Right lobe of liver (tissue), 6 donors: Measurements from ENCODE around the gene ZNF408. TPM values are rescaled to one million over a fixed set of nuclear protein-coding genes. Genes with fewer than 3 reads are reported as not detected.

Source experiments
- ATAC-seq, 4 donors: fragments of 200-7000 bp; cut with Tn5 transposase; one replicate each; pipeline ENCODE4 v1.9.1; 2020; ENCODE audit warnings: mild to moderate bottlenecking in 4 of 4, moderate library complexity in 4 of 4
- DNase-seq, 3 donors: peaks; one replicate each; pipeline ENCODE4 v3.0.0-alpha.2; 2020
- H3K27ac ChIP-seq, 3 donors: fragments of 200-600 bp; one replicate each; pipeline ENCODE4 v1.8.0; 2022
- H3K27me3 ChIP-seq, 2 donors: fragments of 200-600 bp; one replicate each; pipeline ENCODE4 v1.8.0; 2022
- H3K36me3 ChIP-seq, 4 donors: fragments of 200-600 bp; sonication (generic) in 1 of 4; one replicate each; pipeline versions ENCODE4 v1.5.1 to v1.8.0; 2017 to 2022; ENCODE audit warnings: control low read depth in 1 of 4
- H3K4me1 ChIP-seq, 4 donors: fragments of 200-600 bp; sonication (generic) in 1 of 4; one replicate each; pipeline versions ENCODE4 v1.5.1 to v1.8.0; 2017 to 2022; ENCODE audit warnings: control low read depth in 1 of 4
- H3K4me3 ChIP-seq, 3 donors: fragments of 200-600 bp; one replicate each; pipeline ENCODE4 v1.8.0; 2022
- H3K9me3 ChIP-seq, 4 donors: fragments of 200-600 bp; sonication (generic) in 1 of 4; one replicate each; pipeline versions ENCODE4 v1.5.1 to v1.8.0; 2017 to 2022; ENCODE audit warnings: control low read depth in 1 of 4
- CTCF ChIP-seq, 4 donors: fragments of 200-600 bp in 3 of 4; fragments of 450-650 bp in 1 of 4; IDR thresholded peaks; one replicate each; pipeline versions ENCODE4 v1.5.1 to v1.8.0; 2016 to 2022; ENCODE audit warnings: antibody characterized with exemption in 4 of 4, mild to moderate bottlenecking in 2 of 4
- POLR2A ChIP-seq: fragments of 450-650 bp; IDR thresholded peaks from one replicate; pipeline ENCODE4 v1.6.1; 2017; ENCODE audit warnings: antibody characterized with exemption, mild to moderate bottlenecking
- WGBS: methylation state at CpG from one replicate; pipeline ENCODE4 v1.1.6; 2018; ENCODE audit warnings: low coverage, low lambda C conversion rate; ENCODE audit not compliant: insufficient coverage; ENCODE audit errors: missing lambda C conversion rate; 5-methylcytosine and 5-hydroxymethylcytosine counted together
- intact Hi-C, 2 donors: fragments of 100-400 bp; cut with DNase I; formaldehyde crosslinking; loops; one replicate each; pipeline versions ENCODE4 v1.11.2 to v1.14.1; 2022
- microRNA-seq, 2 donors: library from miRNA; unstranded; fragments of <30 nt; microRNA quantifications; one replicate each; pipeline ENCODE4, GENCODE V29; 2019 to 2020
- small RNA-seq, 2 experiments: library from RNA; depleted of rRNA; stranded (forward); fragments of <200 nt; gene quantifications; one replicate each; pipeline ENCODE3, GENCODE V24; 2016
- total RNA-seq, 6 experiments: library from RNA; depleted of rRNA in 2 of 6; stranded (reverse); fragments of >200 nt in 2 of 6; fragmentation: NEBNext Ultra II Directional in 3 of 6; extraction: Animal tissue kit (Norgen Biotek cat#: 25700) in 3 of 6; gene quantifications; one replicate each; pipeline versions ENCODE4 v1.1.0 to v1.2.4, GENCODE V29; 2016 to 2023
- donor health status: DM: no; HTN: yes; CAD: no.
- donor health status: DM: no; HTN: no; CAD: no.
- donor health status: DM: no; HTN: no; CAD: no.
- donor health status: DM: no; HTN: yes; CAD: no.
- donor health status: DM: no; HTN: yes; CAD: no.

ZNF408 gene
- total RNA-seq, 6 experiments from 2014 or later: 4.0 to 16.3 (median 6.9) TPM

GRCh38 chr11:46745328-46745727 lies 44.5 kb downstream of the ZNF408 start:
- Histone ChIP-seq H3K27ac (no peak overlapping the region), H3K36me3 (peaks cover 7 to 56% (median 27%) of the 10 kb centered on the region in 4 donors)
- WGBS: 47% methylated on average over 1 of the region's 1 CpG

GRCh38 chr11:46745995-46746394 lies 45.2 kb downstream of the ZNF408 start:
- WGBS: 62% methylated on average over 3 of the region's 3 CpGs
- Histone ChIP-seq H3K36me3 (peaks cover 9 to 56% (median 24%) of the 10 kb centered on the region in 4 donors), H3K9me3 (no peaks in the 10 kb centered on the region), H3K27me3 (no peaks in the 10 kb centered on the region), H3K4me3 (no peak overlapping the region), H3K4me1 (no peaks in the 10 kb centered on the region), H3K27ac (peak overlapping the region in 1 of 3 donors; percentile 18)
- no peak for DNase-seq
- intact Hi-C loops: no loop called here
- TF ChIP-seq POLR2A: no peak
- no peak for TF ChIP-seq CTCF (IDR thresholded peaks at IDR 0.05)
- ATAC-seq: peak in 3 of 4 donors; percentile 3 to 37 (median 13)

More at GRCh38 chr11:46745328-46745727, 44.5 kb downstream of the ZNF408 start:
- TF ChIP-seq CTCF (IDR thresholded peaks at IDR 0.05) (no peak), POLR2A (peak; percentile 28)
- Histone ChIP-seq H3K4me1 (no peaks in the 10 kb centered on the region), H3K9me3 (no peaks in the 10 kb centered on the region), H3K27me3 (no peaks in the 10 kb centered on the region), H3K4me3 (no peak overlapping the region)
- intact Hi-C loops: no loop called here
- ATAC-seq (peak; percentile 3 to 22 (median 12)), DNase-seq (no peak)

GRCh38 chr11:46747150-46747549 lies 46.3 kb downstream of the ZNF408 start:
- H3K4me3 ChIP-seq: no peak overlapping the region
- no peaks in the 10 kb centered on the region for H3K27me3 ChIP-seq
- no peaks in the 10 kb centered on the region for H3K9me3 ChIP-seq
- peaks cover 5 to 51% (median 20%) of the 10 kb centered on the region in 4 donors for H3K36me3 ChIP-seq
- ATAC-seq (peak in 2 of 4 donors; percentile 6 to 16), DNase-seq (no peak)
- intact Hi-C loops: no loop called here
- no peak for TF ChIP-seq POLR2A
- no peak for TF ChIP-seq CTCF (IDR thresholded peaks at IDR 0.05)
- no peak overlapping the region for H3K27ac ChIP-seq
- 83% methylated on average over 5 of the region's 6 CpGs for whole genome bisulfite sequencing
- no peaks in the 10 kb centered on the region for H3K4me1 ChIP-seq

Small RNA genes lying within 50 kb of the gene (microRNA-seq; reads per million reads assigned to microRNA genes)
- 1.2 to 1.3 reads per million in 2 donors for gene MIR5582

Small RNA genes lying within 50 kb of the gene (small RNA-seq; reads per million reads assigned to genes)
- gene MIR5582: 0 reads per million in 2 experiments

Other genes starting within 250 kb of the ZNF408 start
- 10 to 100 TPM; 11.0 to 15.7 (median 13.6) TPM for gene AMBRA1, start 107.0 kb upstream of the ZNF408 start, total RNA-seq
- 1 to 10 TPM; 2.0 to 3.4 (median 2.9) TPM for gene HARBI1, start 83.8 kb upstream of the ZNF408 start, total RNA-seq
- 10 to 100 TPM; 34.5 to 60.9 (median 41.1) TPM for gene ATG13, start 83.5 kb upstream of the ZNF408 start, total RNA-seq
- gene ARHGAP1, start 412 bp upstream of the ZNF408 start, total RNA-seq: 10 to 100 TPM; 26.5 to 46.2 (median 30.9) TPM
- gene F2, start 18.2 kb downstream of the ZNF408 start, total RNA-seq: 1,000 to 10,000 TPM in 3 of 6 experiments, 100 to 1,000 TPM in 3; 825 to 1,339 (median 1,089) TPM
- 10 to 100 TPM; 12.9 to 30.2 (median 21.2) TPM for gene CKAP5, start 145.2 kb downstream of the ZNF408 start, total RNA-seq
- 1 to 10 TPM in 2 of 6 experiments, under 1 TPM in 4; 0.43 to 1.2 (median 0.84) TPM for gene LRP4, start 217.5 kb downstream of the ZNF408 start, total RNA-seq
- 1 to 10 TPM; 3.3 to 7.5 (median 4.6) TPM for gene CSTPP1, start 235.7 kb downstream of the ZNF408 start, total RNA-seq